B cell (primary cell): ENCODE measurements around the gene NT5C3A. TPM values are rescaled to one million over a fixed set of nuclear protein-coding genes. Genes with fewer than 3 reads are reported as not detected.
"Not testable (repeated sequence)": the region's sequence is repeated elsewhere in the genome, so short reads cannot be mapped to it uniquely, and the experiment has no call there.

ENCODE experiments used
- ATAC-seq: fragments of 200-7000 bp; cut with Tn5 transposase; one replicate; pipeline ENCODE4 v1.10.0; 2021; ENCODE audit warnings: low read depth, mild to moderate bottlenecking, moderate number of reproducible peaks, moderate library complexity
- CTCF ChIA-PET: fragments of 350-600 bp; sonication (Branson Sonifier 250); formaldehyde crosslinking; loops from one replicate; lab custom pipeline; 2021; ENCODE audit warnings: antibody characterized with exemption, inconsistent platforms; lab: Charles Lee
- POLR2A ChIA-PET: fragments of 350-600 bp; sonication (Branson Sonifier 250); formaldehyde crosslinking; loops from one replicate; lab custom pipeline; 2021; ENCODE audit warnings: antibody characterized with exemption; lab: Charles Lee
- DNase-seq: peaks from one replicate; pipeline ENCODE4 v3.0.0; 2013
- H2AFZ ChIP-seq: 2 replicates; pipeline ENCODE4 v1.6.1; 2012; ENCODE audit warnings: mild to moderate bottlenecking, low read depth, low read length; ENCODE audit not compliant: insufficient read depth, poor library complexity, severe bottlenecking
- H3K27ac ChIP-seq, 2 donors: 1 replicate in 1 of 2; 2 replicates in 1 of 2; pipeline ENCODE4 v1.5.1; 2012 to 2013; ENCODE audit warnings: low read length in 2 of 2, mild to moderate bottlenecking in 2 of 2, moderate library complexity in 1 of 2
- H3K27me3 ChIP-seq, 4 experiments: fragments of 200-600 bp in 1 of 4; sonication (generic) in 1 of 4; replicated peaks in 1 of 4; 1 replicate in 2 of 4; 2 replicates in 2 of 4; pipeline versions ENCODE4 v1.6.1 to v1.7.0; 2013 to 2016; ENCODE audit warnings: low read length in 3 of 4, mild to moderate bottlenecking in 2 of 4, mixed read lengths in 1 of 4, moderate library complexity in 1 of 4; ENCODE audit not compliant: insufficient read depth in 4 of 4, control insufficient read depth in 3 of 4; ENCODE audit errors: control extremely low read depth in 1 of 4
- H3K36me3 ChIP-seq, 2 experiments: replicated peaks in 1 of 2; 1 replicate in 1 of 2; 2 replicates in 1 of 2; pipeline versions ENCODE4 v1.6.1 to v1.7.1; 2013; ENCODE audit warnings: low read length in 1 of 2; ENCODE audit not compliant: insufficient read depth in 2 of 2, control insufficient read depth in 1 of 2; ENCODE audit errors: control extremely low read depth in 1 of 2, extremely low read depth in 1 of 2
- H3K4me1 ChIP-seq, 2 donors: fragments of 200-600 bp in 1 of 2; sonication (generic) in 1 of 2; 1 replicate in 1 of 2; 2 replicates in 1 of 2; pipeline versions ENCODE4 v1.5.1 to v1.6.1; 2013 to 2017; ENCODE audit warnings: low read length in 2 of 2; ENCODE audit not compliant: control insufficient read depth in 2 of 2, insufficient read depth in 2 of 2
- H3K4me2 ChIP-seq: replicated peaks from 2 replicates; pipeline ENCODE3; 2012; ENCODE audit warnings: mild to moderate bottlenecking, low read depth, low read length; ENCODE audit not compliant: poor library complexity, severe bottlenecking
- H3K4me3 ChIP-seq, 5 experiments: fragments of 200-600 bp in 1 of 5; sonication (generic) in 1 of 5; 1 replicate in 3 of 5; 2 replicates in 2 of 5; pipeline versions ENCODE4 v1.5.1 to v1.7.0; 2011 to 2016; ENCODE audit warnings: low read length in 4 of 5, mild to moderate bottlenecking in 4 of 5, low read depth in 2 of 5, control low read depth in 1 of 5, moderate library complexity in 1 of 5; ENCODE audit not compliant: insufficient read depth in 1 of 5; ENCODE audit errors: control extremely low read depth in 1 of 5, extremely low read depth in 1 of 5
- H3K79me2 ChIP-seq: fragments of 200-600 bp; sonication (generic); one replicate; pipeline ENCODE4 v1.6.0; 2016; ENCODE audit warnings: low read length; ENCODE audit not compliant: control insufficient read depth, insufficient read depth
- H3K9ac ChIP-seq: fragments of 200-600 bp; sonication (generic); 2 replicates; pipeline ENCODE4 v1.6.1; 2017; ENCODE audit warnings: mild to moderate bottlenecking, low read length, moderate library complexity
- H3K9me3 ChIP-seq, 3 donors: one replicate each; pipeline versions ENCODE4 v1.6.1 to v1.7.1; 2013; ENCODE audit warnings: low read length in 2 of 3; ENCODE audit not compliant: control insufficient read depth in 2 of 3, insufficient read depth in 1 of 3; ENCODE audit errors: control extremely low read depth in 1 of 3
- H4K20me1 ChIP-seq: 2 replicates; pipeline ENCODE4 v1.6.0; 2012; ENCODE audit warnings: mild to moderate bottlenecking, low read length; ENCODE audit not compliant: insufficient read depth, control insufficient read depth, poor library complexity, severe bottlenecking
- H3K27ac Mint-ChIP-seq: one replicate; pipeline ENCODE4 v1.8.0; 2021; ENCODE audit warnings: mixed read lengths
- H3K27me3 Mint-ChIP-seq: one replicate; pipeline ENCODE4 v1.8.0; 2021; ENCODE audit warnings: mixed read lengths
- H3K4me1 Mint-ChIP-seq: one replicate; pipeline ENCODE4 v1.8.0; 2021; ENCODE audit warnings: mixed read lengths
- H3K4me3 Mint-ChIP-seq: one replicate; pipeline ENCODE4 v1.8.0; 2021; ENCODE audit warnings: mixed read lengths
- H3K9me3 Mint-ChIP-seq: one replicate; pipeline ENCODE4 v1.8.0; 2022; ENCODE audit warnings: mixed read lengths; ENCODE audit not compliant: insufficient read depth
- EZH2 ChIP-seq: IDR thresholded peaks from 2 replicates; pipeline ENCODE4 v1.6.1; 2012; ENCODE audit warnings: borderline replicate concordance, low read depth, mild to moderate bottlenecking, moderate library complexity, low read length; ENCODE audit not compliant: insufficient read depth, poor library complexity, severe bottlenecking
- WGBS: methylation state at CpG from one replicate; pipeline ENCODE4 v1.1.5; 2013; ENCODE audit warnings: missing lambda C conversion rate; ENCODE audit not compliant: insufficient coverage; 5-methylcytosine and 5-hydroxymethylcytosine counted together
- intact Hi-C: fragments of 100-400 bp; cut with micrococcal nuclease; formaldehyde crosslinking; loops from one replicate; pipeline ENCODE4 v1.10.0; 2022
- polyA plus RNA-seq: library from polyadenylated mRNA; depleted of rRNA; stranded (reverse); fragments of >200 nt; gene quantifications from 2 replicates; pipeline ENCODE4 v1.2.3, GENCODE V29; 2012
- total RNA-seq, 2 donors: library from RNA; stranded (reverse); fragments of 120-200 nt in 1 of 2; gene quantifications; 1 replicate in 1 of 2; 2 replicates in 1 of 2; pipeline versions ENCODE4 v1.2.3 to v1.2.4, GENCODE V29; 2013 to 2022
- TF ChIP-seq, protein P1 (sequence below): fragments of 200-600 bp; IDR thresholded peaks from one replicate; pipeline ENCODE4 v1.8.0; 2022; ENCODE audit warnings: antibody characterized with exemption, mild to moderate bottlenecking

Gene NT5C3A
- total and polyA plus RNA-seq, 2 donors (not counting 1 experiment from before 2014, with no cell fraction given): 37.3 to 41.0 TPM

DNA sequence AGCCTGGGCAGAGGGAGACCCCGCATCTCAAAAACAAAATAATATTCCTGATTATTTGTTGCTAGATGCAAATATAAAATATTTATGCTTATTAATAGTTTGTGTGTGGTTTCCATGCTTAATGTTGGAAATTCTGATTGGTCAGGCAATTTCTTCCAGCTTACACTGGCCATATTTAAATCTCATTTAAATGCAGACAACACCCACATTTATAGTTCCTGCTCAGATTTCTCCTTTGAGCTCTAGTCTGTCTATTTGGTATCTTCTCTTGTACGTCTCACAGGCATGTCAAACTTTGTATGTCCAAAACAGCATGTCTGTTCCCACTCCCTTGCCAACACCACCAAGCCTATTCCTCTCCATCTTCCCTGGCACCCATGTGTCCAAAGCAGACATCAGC, 52.8 kb downstream of the NT5C3A start:
- POLR2A ChIA-PET: no interaction called here
- intact Hi-C loops: no loop called here

DNA sequence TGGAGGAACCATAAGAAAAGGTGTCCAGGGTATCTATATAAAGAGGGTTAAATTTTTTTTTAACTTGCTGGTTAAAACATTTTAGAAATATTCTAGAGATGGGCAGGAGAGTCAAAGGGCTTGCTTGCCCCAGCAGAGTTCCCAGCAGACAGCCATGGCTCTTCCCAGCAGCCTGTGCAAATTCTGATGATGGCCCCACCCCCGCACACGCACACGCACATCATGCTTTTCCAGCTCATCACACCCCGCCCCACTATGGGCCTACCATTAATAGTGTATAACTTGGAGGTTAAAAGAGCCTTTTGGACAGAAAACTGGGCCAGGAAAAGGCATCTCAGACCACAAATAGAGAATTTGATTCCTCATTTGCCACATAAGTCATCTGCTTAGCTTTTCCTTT, 56.9 kb downstream of the NT5C3A start:
- DNase-seq, H3K27ac ChIP-seq, H3K4me1 ChIP-seq, intact Hi-C loops, H2AFZ ChIP-seq, H3K9me3 Mint-ChIP-seq, H3K9ac ChIP-seq, H3K79me2 ChIP-seq, CTCF ChIA-PET, H3K4me1 Mint-ChIP-seq, H3K9me3 ChIP-seq, POLR2A ChIA-PET, H3K4me3 ChIP-seq, H4K20me1 ChIP-seq, H3K4me3 Mint-ChIP-seq, ATAC-seq, H3K36me3 ChIP-seq, H3K27me3 Mint-ChIP-seq, H3K4me2 ChIP-seq, H3K27ac Mint-ChIP-seq, H3K27me3 ChIP-seq: not testable (repeated sequence)
- WGBS: no CpG with 5 or more reads among the region's 4 CpGs

More for the DNA sequence above, 52.8 kb downstream of the NT5C3A start:
- DNase-seq (no peak), ATAC-seq (no peak)
- Histone ChIP-seq H4K20me1 (no peaks in the 10 kb centered on the region), H3K9ac (no peak overlapping the region), H3K4me3 (no peak overlapping the region), H3K9me3 (no peaks in the 10 kb centered on the region), H3K79me2 (no peaks in the 10 kb centered on the region), H2AFZ (no peak overlapping the region), H3K27ac (peak overlapping the region in 1 of 2 donors; percentile 3), H3K27me3 (no peaks in the 10 kb centered on the region), H3K4me1 (no peaks in the 10 kb centered on the region), H3K36me3 (peaks cover 0 to 19% of the 10 kb centered on the region in 2 experiments), H3K4me2 (no peak overlapping the region)
- Mint-ChIP-seq H3K4me1 (no peaks in the 10 kb centered on the region), H3K27ac (no peak overlapping the region), H3K4me3 (no peak overlapping the region), H3K27me3 (no peaks in the 10 kb centered on the region), H3K9me3 (no peaks in the 10 kb centered on the region)
- no peak for TF ChIP-seq EZH2
- TF ChIP-seq, protein P1, sequence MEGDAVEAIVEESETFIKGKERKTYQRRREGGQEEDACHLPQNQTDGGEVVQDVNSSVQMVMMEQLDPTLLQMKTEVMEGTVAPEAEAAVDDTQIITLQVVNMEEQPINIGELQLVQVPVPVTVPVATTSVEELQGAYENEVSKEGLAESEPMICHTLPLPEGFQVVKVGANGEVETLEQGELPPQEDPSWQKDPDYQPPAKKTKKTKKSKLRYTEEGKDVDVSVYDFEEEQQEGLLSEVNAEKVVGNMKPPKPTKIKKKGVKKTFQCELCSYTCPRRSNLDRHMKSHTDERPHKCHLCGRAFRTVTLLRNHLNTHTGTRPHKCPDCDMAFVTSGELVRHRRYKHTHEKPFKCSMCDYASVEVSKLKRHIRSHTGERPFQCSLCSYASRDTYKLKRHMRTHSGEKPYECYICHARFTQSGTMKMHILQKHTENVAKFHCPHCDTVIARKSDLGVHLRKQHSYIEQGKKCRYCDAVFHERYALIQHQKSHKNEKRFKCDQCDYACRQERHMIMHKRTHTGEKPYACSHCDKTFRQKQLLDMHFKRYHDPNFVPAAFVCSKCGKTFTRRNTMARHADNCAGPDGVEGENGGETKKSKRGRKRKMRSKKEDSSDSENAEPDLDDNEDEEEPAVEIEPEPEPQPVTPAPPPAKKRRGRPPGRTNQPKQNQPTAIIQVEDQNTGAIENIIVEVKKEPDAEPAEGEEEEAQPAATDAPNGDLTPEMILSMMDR: no peak
- CTCF ChIA-PET: interaction anchor here (1.1 kb wide), 1 partner anchor 97 kb away, joined by 3 read pairs; no protein-coding TSS in a partner anchor
- 88% methylated on average over 1 of the region's 2 CpGs for WGBS

DNA sequence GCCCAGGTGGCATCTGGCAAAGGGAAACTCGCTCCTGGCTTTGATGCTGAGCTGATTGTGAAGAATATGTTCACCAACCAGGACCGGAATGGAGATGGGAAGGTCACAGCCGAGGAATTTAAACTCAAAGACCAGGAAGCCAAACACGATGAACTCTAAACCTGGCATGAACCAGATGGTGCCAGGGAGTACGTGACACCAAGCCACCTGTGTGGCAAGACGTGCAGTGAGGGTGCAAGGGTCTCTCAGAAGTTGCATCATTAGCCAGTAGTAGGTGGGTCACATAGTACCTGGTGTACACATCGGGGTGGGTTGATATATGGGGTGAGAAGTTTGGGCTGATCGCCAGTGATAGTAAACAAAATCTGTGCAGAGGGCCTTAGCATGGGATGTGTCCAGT, 57.4 kb downstream of the NT5C3A start:
- H3K4me1 Mint-ChIP-seq, H3K27ac ChIP-seq, H3K9me3 ChIP-seq, H3K4me1 ChIP-seq, H3K79me2 ChIP-seq, H3K9me3 Mint-ChIP-seq, H3K36me3 ChIP-seq, H3K9ac ChIP-seq, H3K4me3 Mint-ChIP-seq, ATAC-seq, H3K27me3 ChIP-seq, CTCF ChIA-PET, H3K4me2 ChIP-seq, H3K27ac Mint-ChIP-seq, POLR2A ChIA-PET, H3K27me3 Mint-ChIP-seq, intact Hi-C loops, H2AFZ ChIP-seq, H4K20me1 ChIP-seq, DNase-seq, H3K4me3 ChIP-seq: not testable (repeated sequence)
- 97% methylated on average over 7 of the region's 8 CpGs for WGBS
